ENCODE results near the gene NOC2L.

DNA sequence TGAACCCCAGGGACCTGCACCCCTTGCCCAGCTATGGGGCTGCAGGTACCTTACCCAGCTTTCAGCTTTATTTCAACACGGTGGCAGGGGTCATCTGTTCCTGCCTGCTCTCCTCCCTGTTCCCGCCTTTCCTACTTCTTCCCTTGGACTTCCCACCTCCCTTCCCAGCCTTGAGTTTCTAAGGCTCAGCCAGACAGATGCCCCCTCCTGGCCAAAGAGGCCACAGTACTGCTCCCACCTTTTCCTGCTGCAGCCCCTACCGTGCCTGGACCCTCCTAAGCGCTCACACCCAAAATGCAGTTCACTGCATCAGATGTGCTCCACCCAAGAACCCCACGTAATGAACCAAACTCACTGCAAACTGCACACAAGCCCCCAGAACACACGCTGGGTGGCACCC, 7.7 kb downstream of the NOC2L start:
- TF ChIP-seq, protein P1, sequence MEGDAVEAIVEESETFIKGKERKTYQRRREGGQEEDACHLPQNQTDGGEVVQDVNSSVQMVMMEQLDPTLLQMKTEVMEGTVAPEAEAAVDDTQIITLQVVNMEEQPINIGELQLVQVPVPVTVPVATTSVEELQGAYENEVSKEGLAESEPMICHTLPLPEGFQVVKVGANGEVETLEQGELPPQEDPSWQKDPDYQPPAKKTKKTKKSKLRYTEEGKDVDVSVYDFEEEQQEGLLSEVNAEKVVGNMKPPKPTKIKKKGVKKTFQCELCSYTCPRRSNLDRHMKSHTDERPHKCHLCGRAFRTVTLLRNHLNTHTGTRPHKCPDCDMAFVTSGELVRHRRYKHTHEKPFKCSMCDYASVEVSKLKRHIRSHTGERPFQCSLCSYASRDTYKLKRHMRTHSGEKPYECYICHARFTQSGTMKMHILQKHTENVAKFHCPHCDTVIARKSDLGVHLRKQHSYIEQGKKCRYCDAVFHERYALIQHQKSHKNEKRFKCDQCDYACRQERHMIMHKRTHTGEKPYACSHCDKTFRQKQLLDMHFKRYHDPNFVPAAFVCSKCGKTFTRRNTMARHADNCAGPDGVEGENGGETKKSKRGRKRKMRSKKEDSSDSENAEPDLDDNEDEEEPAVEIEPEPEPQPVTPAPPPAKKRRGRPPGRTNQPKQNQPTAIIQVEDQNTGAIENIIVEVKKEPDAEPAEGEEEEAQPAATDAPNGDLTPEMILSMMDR (IDR thresholded peaks at IDR 0.05) = no peak
- TF ChIP-seq POLR2AphosphoS5 (IDR thresholded peaks at IDR 0.05; ENCODE audit: insufficient read depth in 1 of 2, low read depth in 1 of 2) (no peak), POLR2A (IDR thresholded peaks at IDR 0.05) (no peak)

All from vagina (tissue), 2 donors.